Measurements from ENCODE around the gene PFKP. TPM values are rescaled to one million over a fixed set of nuclear protein-coding genes. Genes with fewer than 3 reads are reported as not detected.
A peak's percentile ranks its signal among the peaks of the same experiment; 100 is the strongest.

PFKP gene
- total RNA-seq, 1 experiment from 2014 or later: 232 TPM

- no peaks in the 10 kb centered on the region for H3K9me3 ChIP-seq (ENCODE audit: control insufficient read depth, insufficient read depth, low read depth, low read length)
- ATAC-seq (no peak), DNase-seq (ENCODE audit: low read depth, low spot score) (no peak)
- CTCF ChIA-PET: no interaction called here
- intact Hi-C loops (cut with micrococcal nuclease; ENCODE audit: unreplicated experiment): no loop called here
- POLR2A ChIA-PET: no interaction called here
- TF ChIP-seq REST (IDR thresholded peaks at IDR 0.05; ENCODE audit: insufficient read depth in 1 of 2, low read depth in 2 of 2, low read length in 1 of 2) (no peak), TCF7L2 (IDR thresholded peaks at IDR 0.05; ENCODE audit: low read depth, low read length) (no peak), POLR2AphosphoS5 (IDR thresholded peaks at IDR 0.05; ENCODE audit: low read depth, low read length) (no peak), SIN3A (IDR thresholded peaks at IDR 0.05; ENCODE audit: borderline replicate concordance, insufficient read depth, low read depth, low read length) (no peak), CTCF (IDR thresholded peaks at IDR 0.05) (no peak)
- in situ Hi-C loops (cut with HindIII; ENCODE audit: low pct_unique_long_range_greater_than_20kb, low sequenced_read_pairs): no loop called here
- H3K27ac ChIP-seq (ENCODE audit: low read length): peak overlapping the region; percentile 63
- no peaks in the 10 kb centered on the region for H3K27me3 ChIP-seq (ENCODE audit: control insufficient read depth, insufficient read depth, low read length)
- BruUV-seq (replicated peaks): no TSS peak
- no peak overlapping the region for H3K4me3 ChIP-seq (ENCODE audit: low read depth in 2 of 2, low read length in 2 of 2)
- peaks cover 59% of the 10 kb centered on the region for H3K4me1 ChIP-seq (ENCODE audit: control insufficient read depth, insufficient read depth, low read length)
- H3K36me3 ChIP-seq (ENCODE audit: control insufficient read depth, insufficient read depth, low read length): no peaks in the 10 kb centered on the region; the same call in 1 of the 2 replicates
Measured at GRCh38 chr10:3085785-3086567, 18.6 kb downstream of the PFKP start.

GRCh38 chr10:3090388-3090787 is 23.0 kb downstream of the PFKP start:
- intact Hi-C loops (cut with micrococcal nuclease; ENCODE audit: unreplicated experiment): no loop called here
- CTCF ChIA-PET: no interaction called here
- no TSS peak for BruUV-seq (replicated peaks)
- Histone ChIP-seq H3K36me3 (ENCODE audit: control insufficient read depth, insufficient read depth, low read length) (no peaks in the 10 kb centered on the region; the same call in 1 of the 2 replicates), H3K4me1 (ENCODE audit: control insufficient read depth, insufficient read depth, low read length) (peaks cover 83% of the 10 kb centered on the region), H3K27me3 (ENCODE audit: control insufficient read depth, insufficient read depth, low read length) (no peaks in the 10 kb centered on the region), H3K4me3 (ENCODE audit: low read depth in 2 of 2, low read length in 2 of 2) (peak overlapping the region in 1 of 2 experiments; percentile 29; a peak in 1 of 4 replicates), H3K9me3 (ENCODE audit: control insufficient read depth, insufficient read depth, low read depth, low read length) (no peaks in the 10 kb centered on the region), H3K27ac (ENCODE audit: low read length) (peak overlapping the region; percentile 90)
- POLR2A ChIA-PET: no interaction called here
- DNase-seq (ENCODE audit: low read depth, low spot score): no peak
- in situ Hi-C loops (cut with HindIII; ENCODE audit: low pct_unique_long_range_greater_than_20kb, low sequenced_read_pairs): no loop called here
- 0 out of 2 replicates have a peak, but pooled peaks have one; percentile 12 for ATAC-seq
- no peak for TF ChIP-seq SIN3A (IDR thresholded peaks at IDR 0.05; ENCODE audit: borderline replicate concordance, insufficient read depth, low read depth, low read length)
- TF ChIP-seq CTCF (IDR thresholded peaks at IDR 0.05): no peak
